Measurements from ENCODE around the gene QPRT. TPM values are rescaled to one million over a fixed set of nuclear protein-coding genes. Genes with fewer than 3 reads are reported as not detected.
"Not testable (repeated sequence)": the region's sequence is repeated elsewhere in the genome, so short reads cannot be mapped to it uniquely, and the experiment has no call there.

The QPRT gene
- total RNA-seq, 1 donor from 2014 or later = 85.9 TPM

DNA sequence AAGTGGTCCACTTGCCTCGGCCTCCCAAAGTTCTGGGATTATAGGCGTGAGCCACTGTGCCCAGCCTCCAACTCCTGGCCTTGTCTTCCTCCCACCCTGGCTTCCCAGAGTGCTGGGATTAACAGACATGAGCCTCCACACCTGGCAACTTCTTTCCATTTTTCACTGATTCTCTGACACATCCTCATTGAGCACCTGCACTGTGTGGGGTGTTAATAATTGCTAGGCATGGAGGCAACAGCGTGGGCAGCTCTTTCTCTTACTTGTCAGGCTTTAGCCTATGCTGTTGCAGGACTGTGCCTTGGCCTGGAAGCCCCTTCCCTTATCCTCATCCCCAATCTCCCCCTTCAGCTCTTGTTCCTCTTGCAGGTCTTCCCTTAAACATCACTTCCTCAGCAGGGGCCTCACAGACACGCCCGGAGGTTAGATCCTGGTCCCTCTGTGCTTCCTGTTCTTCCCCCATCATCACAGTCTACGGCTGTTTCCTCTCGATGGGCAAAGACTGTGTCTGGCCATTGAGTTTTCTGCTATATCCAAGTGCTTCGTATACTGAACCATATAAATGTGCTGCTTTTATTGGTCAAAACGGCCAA, 7.9 kb downstream of the QPRT start:
- no peaks in the 10 kb centered on the region for H4K20me1 ChIP-seq (ENCODE audit: insufficient read depth, low read length)
- H3K27ac ChIP-seq (ENCODE audit: low read depth, low read length) = no peak overlapping the region
- no peak overlapping the region for H3K4me3 ChIP-seq (ENCODE audit: insufficient read depth, low read depth, low read length)
- DNase-seq (ENCODE audit: low read depth) (no peak), FAIRE-seq (no peak)
- no peak overlapping the region for H3K9ac ChIP-seq (ENCODE audit: low read length)
- H2AFZ ChIP-seq (ENCODE audit: low read depth, low read length) = no peak overlapping the region
- H3K4me1 ChIP-seq (ENCODE audit: insufficient read depth, low read length) = no peaks in the 10 kb centered on the region
- H3K79me2 ChIP-seq (ENCODE audit: insufficient read depth, low read length) = no peaks in the 10 kb centered on the region
- no peaks in the 10 kb centered on the region for H3K9me3 ChIP-seq (ENCODE audit: insufficient read depth, low read depth, low read length)
- Mint-ChIP-seq H3K4me3 (ENCODE audit: unreplicated experiment) (no peak overlapping the region), H3K27ac (ENCODE audit: unreplicated experiment) (no peak overlapping the region), H3K27me3 (ENCODE audit: low read depth, unreplicated experiment) (no peaks in the 10 kb centered on the region), H3K36me3 (ENCODE audit: low read depth, unreplicated experiment) (peaks cover 26% of the 10 kb centered on the region), H3K4me1 (ENCODE audit: low read depth, unreplicated experiment) (peaks cover 10% of the 10 kb centered on the region), H3K9me3 (ENCODE audit: unreplicated experiment) (peaks cover 6% of the 10 kb centered on the region)
- no peak for TF ChIP-seq EZH2 (IDR thresholded peaks at IDR 0.05; ENCODE audit: insufficient read depth, low read length)
- TF ChIP-seq CTCF (IDR thresholded peaks at IDR 0.05; ENCODE audit: insufficient read depth, low read depth, low read length) = no peak
- H3K27me3 ChIP-seq (ENCODE audit: insufficient read depth, low read length) = peaks cover 2% of the 10 kb centered on the region
- H3K4me2 ChIP-seq (ENCODE audit: low read length) = no peak overlapping the region
- H3K36me3 ChIP-seq (ENCODE audit: insufficient read depth, low read length) = no peaks in the 10 kb centered on the region

DNA sequence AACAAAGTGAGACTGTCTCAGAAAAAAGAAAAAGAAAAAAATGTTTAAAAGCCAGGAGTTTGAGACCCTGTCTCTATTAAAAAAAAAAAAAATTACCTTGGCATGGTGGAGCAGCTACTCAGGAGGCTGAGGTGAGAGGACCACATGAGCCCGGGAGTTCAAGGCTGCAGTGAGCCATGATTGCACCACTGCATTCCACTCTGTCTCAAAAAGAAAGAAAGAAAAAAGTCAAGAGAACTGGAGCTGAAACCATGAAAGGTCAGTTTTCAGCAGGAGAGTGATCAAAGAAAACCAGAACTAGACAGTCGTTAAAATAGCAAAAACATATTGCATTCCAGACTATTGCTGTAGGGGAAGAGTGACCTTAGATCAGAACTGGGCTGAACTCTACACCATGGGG, 8.8 kb downstream of the QPRT start:
- no peak overlapping the region for H3K27ac ChIP-seq (ENCODE audit: low read depth, low read length)
- Mint-ChIP-seq H3K27me3 (ENCODE audit: low read depth, unreplicated experiment) (no peaks in the 10 kb centered on the region), H3K4me3 (ENCODE audit: unreplicated experiment) (no peak overlapping the region), H3K9me3 (ENCODE audit: unreplicated experiment) (peaks cover 6% of the 10 kb centered on the region), H3K36me3 (ENCODE audit: low read depth, unreplicated experiment) (peaks cover 22% of the 10 kb centered on the region), H3K4me1 (ENCODE audit: low read depth, unreplicated experiment) (peaks cover 10% of the 10 kb centered on the region), H3K27ac (ENCODE audit: unreplicated experiment) (no peak overlapping the region)
- no peaks in the 10 kb centered on the region for H4K20me1 ChIP-seq (ENCODE audit: insufficient read depth, low read length)
- H3K9me3 ChIP-seq (ENCODE audit: insufficient read depth, low read depth, low read length) = no peaks in the 10 kb centered on the region
- H3K27me3 ChIP-seq (ENCODE audit: insufficient read depth, low read length) = peaks cover 2% of the 10 kb centered on the region
- no peak overlapping the region for H3K9ac ChIP-seq (ENCODE audit: low read length)
- H3K36me3 ChIP-seq (ENCODE audit: insufficient read depth, low read length) = no peaks in the 10 kb centered on the region
- H3K4me2 ChIP-seq (ENCODE audit: low read length) = no peak overlapping the region
- no peak for DNase-seq (ENCODE audit: low read depth)
- H3K4me3 ChIP-seq (ENCODE audit: insufficient read depth, low read depth, low read length) = no peak overlapping the region
- no peaks in the 10 kb centered on the region for H3K79me2 ChIP-seq (ENCODE audit: insufficient read depth, low read length)
- H2AFZ ChIP-seq (ENCODE audit: low read depth, low read length) = no peak overlapping the region
- FAIRE-seq = no peak
- TF ChIP-seq EZH2 (IDR thresholded peaks at IDR 0.05; ENCODE audit: insufficient read depth, low read length) (no peak), CTCF (IDR thresholded peaks at IDR 0.05; ENCODE audit: insufficient read depth, low read depth, low read length) (no peak)
- H3K4me1 ChIP-seq (ENCODE audit: insufficient read depth, low read length) = no peaks in the 10 kb centered on the region

- Histone ChIP-seq H3K36me3 (ENCODE audit: insufficient read depth, low read length) (no peaks in the 10 kb centered on the region), H3K4me3 (ENCODE audit: insufficient read depth, low read depth, low read length) (no peak overlapping the region), H3K9me3 (ENCODE audit: insufficient read depth, low read depth, low read length) (no peaks in the 10 kb centered on the region), H2AFZ (ENCODE audit: low read depth, low read length) (no peak overlapping the region), H3K4me1 (ENCODE audit: insufficient read depth, low read length) (no peaks in the 10 kb centered on the region), H3K27me3 (ENCODE audit: insufficient read depth, low read length) (peaks cover 2% of the 10 kb centered on the region), H3K27ac (ENCODE audit: low read depth, low read length) (no peak overlapping the region), H3K79me2 (ENCODE audit: insufficient read depth, low read length) (no peaks in the 10 kb centered on the region), H3K4me2 (ENCODE audit: low read length) (no peak overlapping the region), H3K9ac (ENCODE audit: low read length) (no peak overlapping the region), H4K20me1 (ENCODE audit: insufficient read depth, low read length) (no peaks in the 10 kb centered on the region)
- FAIRE-seq = no peak
- no peak for TF ChIP-seq EZH2 (IDR thresholded peaks at IDR 0.05; ENCODE audit: insufficient read depth, low read length)
- TF ChIP-seq CTCF (IDR thresholded peaks at IDR 0.05; ENCODE audit: insufficient read depth, low read depth, low read length) = no peak
- Mint-ChIP-seq H3K27ac (ENCODE audit: unreplicated experiment) (no peak overlapping the region), H3K27me3 (ENCODE audit: low read depth, unreplicated experiment) (no peaks in the 10 kb centered on the region), H3K4me3 (ENCODE audit: unreplicated experiment) (no peak overlapping the region), H3K9me3 (ENCODE audit: unreplicated experiment) (peaks cover 6% of the 10 kb centered on the region), H3K4me1 (ENCODE audit: low read depth, unreplicated experiment) (peaks cover 10% of the 10 kb centered on the region), H3K36me3 (ENCODE audit: low read depth, unreplicated experiment) (peaks cover 22% of the 10 kb centered on the region)
- DNase-seq (ENCODE audit: low read depth) = no peak
Observed at GRCh38 chr16:29688172-29688571, 9.2 kb downstream of the QPRT start.

DNA sequence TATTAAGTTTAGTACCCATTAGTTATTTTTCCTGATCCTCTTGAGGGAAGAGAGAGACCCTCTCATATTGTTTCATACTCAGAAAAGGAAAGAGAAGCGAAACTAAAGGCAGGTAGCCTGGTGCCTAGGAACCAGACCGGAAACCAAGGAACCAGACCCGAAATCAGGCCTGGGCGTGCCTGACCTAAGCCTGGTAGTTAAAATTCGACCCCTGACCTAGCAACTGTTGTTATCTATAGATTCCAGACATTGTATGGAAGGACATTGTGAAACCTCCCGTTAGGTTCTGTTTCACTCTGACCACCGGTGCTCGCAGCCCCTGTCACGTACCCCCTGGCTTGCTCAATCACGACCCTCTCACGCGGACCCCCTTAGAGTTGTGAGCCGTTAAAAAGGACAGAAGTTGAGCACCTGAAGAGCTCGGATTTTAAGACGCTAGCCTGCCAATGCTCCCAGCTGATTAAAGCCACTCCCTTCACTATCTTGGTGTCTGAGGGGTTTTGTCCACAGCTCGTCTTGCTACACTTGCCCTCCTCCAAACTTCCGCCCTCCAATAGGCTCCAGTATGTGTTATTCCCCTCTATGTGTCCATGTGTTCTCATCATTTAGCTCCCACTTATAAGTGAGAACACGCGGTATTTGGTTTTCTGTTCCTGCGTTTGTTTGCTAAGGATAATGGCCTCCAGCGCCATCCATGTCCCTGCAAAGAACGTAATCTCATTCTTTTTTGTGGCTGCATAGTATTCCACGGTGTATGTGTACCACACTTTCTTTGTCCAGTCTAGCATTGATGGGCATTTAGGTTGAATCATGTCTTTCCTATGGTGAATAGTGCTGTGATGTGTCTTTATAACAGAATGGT, 10.7 kb downstream of the QPRT start:
- not testable (repeated sequence) for H3K4me1 Mint-ChIP-seq (ENCODE audit: low read depth, unreplicated experiment); H3K9me3 Mint-ChIP-seq (ENCODE audit: unreplicated experiment); FAIRE-seq; H2AFZ ChIP-seq (ENCODE audit: low read depth, low read length); H3K27ac ChIP-seq (ENCODE audit: low read depth, low read length); H3K36me3 ChIP-seq (ENCODE audit: insufficient read depth, low read length); H3K27me3 ChIP-seq (ENCODE audit: insufficient read depth, low read length); H3K4me3 ChIP-seq (ENCODE audit: insufficient read depth, low read depth, low read length); H3K79me2 ChIP-seq (ENCODE audit: insufficient read depth, low read length); H3K9ac ChIP-seq (ENCODE audit: low read length); H3K4me2 ChIP-seq (ENCODE audit: low read length); H3K4me3 Mint-ChIP-seq (ENCODE audit: unreplicated experiment); DNase-seq (ENCODE audit: low read depth); H3K4me1 ChIP-seq (ENCODE audit: insufficient read depth, low read length); H3K9me3 ChIP-seq (ENCODE audit: insufficient read depth, low read depth, low read length); H3K27me3 Mint-ChIP-seq (ENCODE audit: low read depth, unreplicated experiment); H4K20me1 ChIP-seq (ENCODE audit: insufficient read depth, low read length)
- Mint-ChIP-seq H3K27ac (ENCODE audit: unreplicated experiment) (peak overlapping the region; percentile 58), H3K36me3 (ENCODE audit: low read depth, unreplicated experiment) (peaks cover 22% of the 10 kb centered on the region)
